H1 (cell line): Measurements from ENCODE around the gene UFSP2. TPM values are rescaled to one million over a fixed set of nuclear protein-coding genes. Genes with fewer than 3 reads are reported as not detected.

Source experiments
- CTCF ChIA-PET: fragments of 300-600 bp; sonication (Branson Sonifier 250); formaldehyde crosslinking; loops from one replicate; lab custom pipeline; 2021; ENCODE audit not compliant: partially characterized antibody; lab: Charles Lee
- POLR2A ChIA-PET: fragments of 300-600 bp; sonication (Branson Sonifier 250); formaldehyde crosslinking; loops from one replicate; lab custom pipeline; 2021; ENCODE audit warnings: inconsistent platforms; ENCODE audit not compliant: partially characterized antibody; lab: Charles Lee
- DNase-seq, 2 experiments: peaks; one replicate each; pipeline versions ENCODE4 v3.0.0 to v3.0.0-alpha.2; 2010 to 2022; ENCODE audit warnings: low spot score in 2 of 2, low read depth in 1 of 2, mixed read lengths in 1 of 2
- FAIRE-seq: peaks from 2 replicates; lab custom pipeline; 2011; peaks lifted over from hg19 to GRCh38; lab: Jason Lieb, UNC
- H2AFZ ChIP-seq: 2 replicates; pipeline ENCODE4 v1.8.1; 2012; ENCODE audit warnings: low read length, inconsistent platforms
- H2AK5ac ChIP-seq: 2 replicates; pipeline ENCODE4 v1.6.1; 2013; ENCODE audit warnings: low read depth, low read length
- H2BK120ac ChIP-seq: replicated peaks from 2 replicates; pipeline ENCODE3; 2013; ENCODE audit warnings: low read depth, low read length, inconsistent platforms
- H2BK12ac ChIP-seq: 2 replicates; pipeline ENCODE4 v1.6.1; 2013; ENCODE audit warnings: low read depth, low read length
- H2BK15ac ChIP-seq: 2 replicates; pipeline ENCODE4 v1.6.1; 2013; ENCODE audit warnings: low read length
- H2BK20ac ChIP-seq: 2 replicates; pipeline ENCODE4 v1.6.1; 2013; ENCODE audit warnings: low read length
- H2BK5ac ChIP-seq: 2 replicates; pipeline ENCODE4 v1.6.1; 2013; ENCODE audit warnings: low read depth, low read length
- H3K14ac ChIP-seq: 2 replicates; pipeline ENCODE4 v1.6.1; 2013; ENCODE audit warnings: inconsistent platforms; ENCODE audit not compliant: insufficient read length
- H3K18ac ChIP-seq: 2 replicates; pipeline ENCODE4 v1.6.1; 2013; ENCODE audit warnings: low read length; ENCODE audit errors: extremely low read depth
- H3K23ac ChIP-seq: 2 replicates; pipeline ENCODE4 v1.6.1; 2013; ENCODE audit warnings: inconsistent platforms; ENCODE audit not compliant: insufficient read length
- H3K23me2 ChIP-seq: 2 replicates; pipeline ENCODE4 v1.6.1; 2013; ENCODE audit warnings: low read depth, low read length
- H3K27ac ChIP-seq: 2 replicates; pipeline ENCODE4 v1.6.1; 2011; ENCODE audit warnings: low read depth, low read length, inconsistent platforms
- H3K27me3 ChIP-seq, 4 experiments: replicated peaks in 1 of 4; 1 replicate in 1 of 4; 2 replicates in 3 of 4; pipeline versions ENCODE4 v1.6.1 to v1.8.1; 2011 to 2013; ENCODE audit warnings: low read length in 3 of 4, mild to moderate bottlenecking in 3 of 4, inconsistent platforms in 2 of 4, mixed read lengths in 2 of 4, moderate library complexity in 1 of 4; ENCODE audit not compliant: control insufficient read depth in 3 of 4, insufficient read depth in 3 of 4; ENCODE audit errors: extremely low read depth in 1 of 4
- H3K36me3 ChIP-seq, 4 experiments: 2 replicates each; pipeline versions ENCODE4 v1.6.1 to v1.8.1; 2011 to 2013; ENCODE audit warnings: mild to moderate bottlenecking in 4 of 4, low read length in 3 of 4, moderate library complexity in 2 of 4, control low read depth in 1 of 4, inconsistent platforms in 1 of 4; ENCODE audit not compliant: insufficient read depth in 4 of 4, control insufficient read depth in 2 of 4
- H3K4ac ChIP-seq: replicated peaks from 2 replicates; pipeline ENCODE3; 2013; ENCODE audit warnings: low read length, low read depth, mixed read lengths, inconsistent platforms; ENCODE audit not compliant: insufficient read length
- H3K4me1 ChIP-seq, 4 experiments: replicated peaks in 1 of 4; 1 replicate in 1 of 4; 2 replicates in 3 of 4; pipeline versions ENCODE4 v1.6.1 to v1.8.1; 2011 to 2013; ENCODE audit warnings: low read length in 3 of 4, inconsistent platforms in 2 of 4, mixed read lengths in 1 of 4; ENCODE audit not compliant: insufficient read depth in 4 of 4, control insufficient read depth in 3 of 4
- H3K4me2 ChIP-seq, 2 experiments: 2 replicates each; pipeline versions ENCODE4 v1.6.1 to v1.8.1; 2011 to 2013; ENCODE audit warnings: low read depth in 2 of 2, low read length in 2 of 2, control low read depth in 1 of 2, inconsistent platforms in 1 of 2, mild to moderate bottlenecking in 1 of 2; ENCODE audit not compliant: insufficient read depth in 1 of 2
- H3K4me3 ChIP-seq, 4 experiments: fragments of 200-600, 300-600 bp in 1 of 4; sonication (generic), shearing (Covaris generic), sonication (Bioruptor Twin) in 1 of 4; 2 replicates each; pipeline versions ENCODE4 v1.5.1 to v1.8.1; 2011 to 2016; ENCODE audit warnings: low read length in 4 of 4, low read depth in 3 of 4, control low read depth in 2 of 4, inconsistent platforms in 2 of 4, mild to moderate bottlenecking in 2 of 4, mixed read lengths in 1 of 4, moderate library complexity in 1 of 4; ENCODE audit not compliant: insufficient read depth in 2 of 4; ENCODE audit errors: extremely low read depth in 1 of 4
- H3K56ac ChIP-seq: replicated peaks from 2 replicates; pipeline ENCODE3; 2013; ENCODE audit warnings: low read depth, mild to moderate bottlenecking, mixed read lengths, low read length, inconsistent platforms; ENCODE audit not compliant: insufficient read length
- H3K79me1 ChIP-seq: 2 replicates; pipeline ENCODE4 v1.6.1; 2013; ENCODE audit warnings: low read depth, low read length, control low read depth
- H3K79me2 ChIP-seq, 2 experiments: 2 replicates each; pipeline versions ENCODE4 v1.6.1 to v1.8.1; 2012 to 2013; ENCODE audit warnings: low read length in 2 of 2, mild to moderate bottlenecking in 2 of 2, inconsistent platforms in 1 of 2; ENCODE audit not compliant: insufficient read depth in 2 of 2, control insufficient read depth in 1 of 2
- H3K9ac ChIP-seq, 4 experiments: replicated peaks in 1 of 4; 1 replicate in 1 of 4; 2 replicates in 3 of 4; pipeline versions ENCODE4 v1.6.1 to v1.8.1; 2011 to 2013; ENCODE audit warnings: low read depth in 3 of 4, low read length in 3 of 4, control low read depth in 2 of 4, mild to moderate bottlenecking in 2 of 4, moderate library complexity in 2 of 4, inconsistent platforms in 1 of 4; ENCODE audit errors: extremely low read depth in 1 of 4
- H3K9me3 ChIP-seq, 2 experiments: 2 replicates each; pipeline versions ENCODE4 v1.6.1 to v1.8.1; 2012 to 2013; ENCODE audit warnings: mild to moderate bottlenecking in 2 of 2, moderate library complexity in 2 of 2, control low read depth in 1 of 2, inconsistent platforms in 1 of 2, low read depth in 1 of 2, low read length in 1 of 2, mixed read lengths in 1 of 2; ENCODE audit not compliant: insufficient read depth in 2 of 2
- H4K20me1 ChIP-seq, 2 experiments: replicated peaks in 1 of 2; 2 replicates each; pipeline versions ENCODE3 to v1.8.1; 2011 to 2013; ENCODE audit warnings: inconsistent platforms in 2 of 2, low read length in 2 of 2, mild to moderate bottlenecking in 1 of 2; ENCODE audit not compliant: insufficient read depth in 2 of 2, control insufficient read depth in 1 of 2
- H4K5ac ChIP-seq: 2 replicates; pipeline ENCODE4 v1.6.1; 2013; ENCODE audit warnings: low read length, low read depth, mixed read lengths, inconsistent platforms; ENCODE audit not compliant: insufficient read length
- H4K8ac ChIP-seq: 2 replicates; pipeline ENCODE4 v1.8.0; 2013; ENCODE audit warnings: mild to moderate bottlenecking, moderate library complexity, low read length, inconsistent platforms; ENCODE audit not compliant: insufficient read depth; ENCODE audit errors: extremely low read depth
- H4K91ac ChIP-seq: replicated peaks from 2 replicates; pipeline ENCODE3; 2013; ENCODE audit warnings: low read length, mixed read lengths, inconsistent platforms; ENCODE audit not compliant: insufficient read length
- POU5F1 ChIP-seq: IDR thresholded peaks from 2 replicates; pipeline ENCODE4 v1.6.1; 2011; ENCODE audit warnings: low read depth, mild to moderate bottlenecking, low read length, moderate library complexity
- SIRT6 ChIP-seq: IDR thresholded peaks from one replicate; pipeline ENCODE4 v1.7.1; 2012; ENCODE audit warnings: low read length, inconsistent platforms
- SP4 ChIP-seq: IDR thresholded peaks from 2 replicates; pipeline ENCODE4 v1.6.1; 2012; ENCODE audit warnings: low read length, inconsistent platforms
- TBP ChIP-seq: IDR thresholded peaks from 2 replicates; pipeline ENCODE4 v1.6.1; 2011; ENCODE audit warnings: low read depth, low read length, improper control_type of control experiment
- TCF12 ChIP-seq: IDR thresholded peaks from 2 replicates; pipeline ENCODE4 v1.6.1; 2011; ENCODE audit warnings: low read depth, mild to moderate bottlenecking, low read length
- WGBS, 2 experiments: shearing (Covaris generic) in 1 of 2; methylation state at CpG; one replicate each; pipeline versions ENCODE4 v1.1.6 to v1.1.7; 2013 to 2015; ENCODE audit warnings: low lambda C conversion rate in 2 of 2, mixed read lengths in 2 of 2, inconsistent platforms in 1 of 2, low coverage in 1 of 2, missing lambda C conversion rate in 1 of 2; ENCODE audit not compliant: insufficient replicate concordance in 2 of 2, insufficient coverage in 1 of 2, insufficient read length in 1 of 2; ENCODE audit errors: extremely low coverage in 1 of 2, missing lambda C conversion rate in 1 of 2; 5-methylcytosine and 5-hydroxymethylcytosine counted together
- polyA plus RNA-seq, 7 experiments: library from polyadenylated mRNA; depleted of rRNA in 3 of 7; stranded (reverse) in 5 of 7; unstranded in 2 of 7; fragments of >200 nt in 5 of 7; fragments of 200-250 nt in 2 of 7; gene quantifications; 1 replicate in 5 of 7; 2 replicates in 1 of 7; 4 replicates in 1 of 7; pipeline versions ENCODE4 v1.2.1 to v1.2.3, GENCODE V29; 2011 to 2013; ENCODE audit warnings: missing spikeins in 2 of 7, mixed read lengths in 2 of 7
- total RNA-seq: library from RNA; stranded (reverse); fragmentation: NEBNext Ultra II Directional; extraction: Animal tissue kit (Norgen Biotek cat#: 25700); gene quantifications from 2 replicates; pipeline ENCODE4 v1.2.1, GENCODE V29; 2021

The UFSP2 gene
- total and polyA plus RNA-seq, 2 of the 8 experiments (the other 6 are each of a cell fraction or from before 2014, with no cell fraction given): 22.9 to 26.0 TPM

DNA sequence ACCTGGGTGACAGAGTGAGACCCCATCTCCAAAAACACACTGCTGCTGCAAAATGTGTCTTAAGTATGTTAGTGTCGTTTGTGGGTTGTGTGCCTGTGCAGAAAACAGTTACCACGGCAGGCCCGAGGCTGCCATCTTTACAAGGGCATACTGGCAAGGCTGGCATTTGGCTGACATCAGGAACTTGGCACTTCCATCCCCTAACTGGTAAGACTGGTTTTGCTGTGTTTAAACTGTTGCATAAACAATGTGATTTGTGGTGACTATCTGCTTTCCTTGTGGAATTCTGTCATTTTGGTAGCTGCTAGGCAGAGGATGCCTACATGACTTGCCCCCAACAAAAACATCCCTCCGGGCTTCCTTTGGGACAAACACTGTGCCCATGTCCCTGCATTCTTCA is 42.3 kb downstream of the UFSP2 start:
- Histone ChIP-seq H4K5ac (no peak overlapping the region), H2BK5ac (no peak overlapping the region), H2BK20ac (no peak overlapping the region), H3K4me3 (no peak overlapping the region), H2BK15ac (no peak overlapping the region), H3K18ac (no peak overlapping the region), H3K4me2 (no peak overlapping the region), H4K8ac (no peak overlapping the region; the same call in 1 of the 2 replicates), H4K91ac (no peak overlapping the region), H4K20me1 (no peaks in the 10 kb centered on the region), H3K4ac (no peak overlapping the region), H3K14ac (no peak overlapping the region), H2BK120ac (no peak overlapping the region), H3K79me2 (no peaks in the 10 kb centered on the region), H3K23me2 (no peaks in the 10 kb centered on the region; the same call in 1 of the 2 replicates), H2AFZ (no peak overlapping the region), H3K9ac (no peak overlapping the region), H3K23ac (no peak overlapping the region), H3K27ac (no peak overlapping the region), H2AK5ac (no peak overlapping the region; the same call in 1 of the 2 replicates), H3K9me3 (peaks cover 0 to 7% of the 10 kb centered on the region in 2 experiments; a peak in 1 of 4 replicates), H2BK12ac (no peak overlapping the region), H3K79me1 (no peaks in the 10 kb centered on the region), H3K36me3 (peaks cover 0 to 4% (median 0%) of the 10 kb centered on the region in 4 experiments; a peak in 1 of 8 replicates), H3K56ac (no peak overlapping the region)
- ChIA-PET POLR2A (interaction anchor here (1.2 to 5.5 kb wide), 2 partner anchors 13 to 19 kb away, joined by 4 to 25 read pairs; partner anchors contain the start of genes ANKRD37 and LRP2BP), CTCF (interaction anchor here (1.0 kb wide), 1 partner anchor 241 kb away, joined by 3 read pairs; no protein-coding TSS in a partner anchor)
- DNase-seq (no peak), FAIRE-seq (no peak)
- WGBS, 2 experiments: 90% methylated on average over 4 of the region's 4 CpGs; no CpG with 5 or more reads in 1 of the 2 experiments
- TF ChIP-seq POU5F1 (no peak), TBP (no peak), SIRT6 (no peak), SP4 (no peak), TCF12 (no peak)
- TF ChIP-seq, all 59 proteins: peak for 0
- no peaks in the 10 kb centered on the region for H3K27me3 ChIP-seq
- H3K4me1 ChIP-seq: peaks cover 0 to 3% (median 0%) of the 10 kb centered on the region in 4 experiments; a peak in 1 of 7 replicates
